ENCODE results near the gene SLC25A29. TPM values are rescaled to one million over a fixed set of nuclear protein-coding genes. Genes with fewer than 3 reads are reported as not detected.
A peak's percentile ranks its signal among the peaks of the same experiment; 100 is the strongest.

The SLC25A29 gene
- total RNA-seq, 2 donors from 2014 or later: 234 to 263 TPM

DNA sequence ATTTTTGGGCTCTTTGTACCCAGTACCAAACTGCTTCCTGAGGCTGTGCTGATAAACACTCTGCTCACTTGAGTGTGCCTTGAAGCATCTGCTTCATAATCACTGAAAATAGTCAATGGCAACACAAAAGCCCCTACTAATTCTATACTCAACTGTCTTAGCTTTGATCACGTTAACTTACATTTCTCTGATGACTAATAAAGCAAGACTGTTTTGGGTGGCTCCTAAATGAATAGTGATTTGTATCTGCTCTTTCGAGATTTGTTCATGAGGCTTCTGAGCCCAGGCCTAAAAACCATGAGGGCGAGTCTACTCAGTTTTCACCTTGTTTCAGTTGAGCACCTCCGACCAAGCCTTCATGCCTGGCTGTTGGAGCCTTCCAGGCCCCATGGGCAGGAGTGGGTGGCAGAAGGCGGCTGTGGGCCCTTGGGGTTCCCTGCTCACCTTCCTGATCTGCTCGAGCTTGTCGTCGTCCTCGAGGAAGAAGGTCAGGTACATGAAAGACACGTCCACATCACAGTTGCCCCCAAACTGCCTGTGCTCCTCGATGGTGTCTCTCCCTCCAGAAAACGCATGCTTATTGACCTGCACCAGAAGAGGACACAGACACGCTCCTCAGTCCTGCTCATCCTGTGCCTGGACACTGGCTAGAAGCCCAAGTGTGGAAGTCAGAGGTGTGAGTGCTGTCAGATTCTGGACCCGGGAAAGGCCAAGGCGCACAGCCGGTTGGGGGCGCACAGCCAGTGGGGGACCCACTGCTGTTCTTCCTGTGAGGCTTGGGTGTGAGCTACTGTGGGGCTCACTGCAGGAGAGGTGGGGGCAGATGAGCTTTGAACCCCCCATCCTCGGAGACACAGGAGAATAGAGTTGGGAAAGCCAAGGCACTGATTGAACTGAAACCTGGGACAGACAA lies 30.6 kb upstream of the SLC25A29 start:
- no peak overlapping the region for H3K27ac ChIP-seq (ENCODE audit: low read depth, low read length)
- H3K4me3 ChIP-seq (ENCODE audit: low read length): no peak overlapping the region
- H3K9ac ChIP-seq (ENCODE audit: extremely low read depth, low read length, poor library complexity, severe bottlenecking): no peak overlapping the region
- no peak overlapping the region for H3K27ac Mint-ChIP-seq
- no peaks in the 10 kb centered on the region for H3K4me1 ChIP-seq (ENCODE audit: control insufficient read depth, insufficient read depth, low read length)
- 94 to 97% methylated on average over 16 to 17 of the region's 18 CpGs for WGBS, 2 experiments (ENCODE audit: insufficient coverage in 1 of 2, insufficient read length in 1 of 2)
- H3K27me3 Mint-ChIP-seq (ENCODE audit: insufficient read depth): no peaks in the 10 kb centered on the region
- no peaks in the 10 kb centered on the region for H3K27me3 ChIP-seq (ENCODE audit: control insufficient read depth, insufficient read depth, low read length, poor library complexity, severe bottlenecking)
- peaks cover 62% of the 10 kb centered on the region for H3K36me3 Mint-ChIP-seq (ENCODE audit: low read depth)
- H3K36me3 ChIP-seq (ENCODE audit: control insufficient read depth, insufficient read depth, low read length): peaks cover 85% of the 10 kb centered on the region
- H3K9me3 ChIP-seq (ENCODE audit: control insufficient read depth, low read length): no peaks in the 10 kb centered on the region
- no peak overlapping the region for H3K4me3 Mint-ChIP-seq
- no peaks in the 10 kb centered on the region for H3K4me1 Mint-ChIP-seq
- DNase-seq: no peak
- TF ChIP-seq CTCF (conservative IDR thresholded peaks at IDR 0.05): no peak
- no peaks in the 10 kb centered on the region for H3K9me3 Mint-ChIP-seq

DNA sequence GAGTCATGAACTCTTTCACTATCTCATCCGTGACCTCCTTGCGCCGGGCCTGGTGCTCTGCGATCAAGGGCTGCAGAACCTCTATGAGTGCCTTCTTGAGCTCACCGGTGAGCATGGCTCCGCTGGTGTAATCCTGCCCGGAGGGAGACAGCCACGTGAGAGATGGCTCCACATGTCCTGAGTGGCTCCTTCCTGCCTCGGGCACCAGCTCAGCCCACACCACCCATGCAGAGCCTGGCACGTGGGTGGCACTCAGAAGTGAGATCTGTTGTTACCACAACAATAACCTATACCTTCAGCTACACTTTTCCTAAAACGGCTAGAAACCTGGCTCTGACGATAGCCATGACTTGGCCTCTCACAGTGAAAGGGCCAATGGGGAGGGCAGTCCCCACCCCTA lies 28.7 kb upstream of the SLC25A29 start:
- Histone ChIP-seq H3K9ac (ENCODE audit: extremely low read depth, low read length, poor library complexity, severe bottlenecking) (no peak overlapping the region), H3K27me3 (ENCODE audit: control insufficient read depth, insufficient read depth, low read length, poor library complexity, severe bottlenecking) (no peaks in the 10 kb centered on the region), H3K27ac (ENCODE audit: low read depth, low read length) (no peak overlapping the region), H3K4me3 (ENCODE audit: low read length) (no peak overlapping the region), H3K4me1 (ENCODE audit: control insufficient read depth, insufficient read depth, low read length) (no peaks in the 10 kb centered on the region), H3K36me3 (ENCODE audit: control insufficient read depth, insufficient read depth, low read length) (peaks cover 65% of the 10 kb centered on the region), H3K9me3 (ENCODE audit: control insufficient read depth, low read length) (no peaks in the 10 kb centered on the region)
- Mint-ChIP-seq H3K27ac (no peak overlapping the region), H3K4me3 (no peak overlapping the region), H3K9me3 (no peaks in the 10 kb centered on the region), H3K27me3 (ENCODE audit: insufficient read depth) (no peaks in the 10 kb centered on the region), H3K36me3 (ENCODE audit: low read depth) (peaks cover 44% of the 10 kb centered on the region), H3K4me1 (no peaks in the 10 kb centered on the region)
- TF ChIP-seq CTCF (conservative IDR thresholded peaks at IDR 0.05): no peak
- DNase-seq: no peak
- WGBS, 2 experiments (ENCODE audit: insufficient coverage in 1 of 2, insufficient read length in 1 of 2): 94 to 97% methylated on average over 6 to 12 of the region's 12 CpGs

DNA sequence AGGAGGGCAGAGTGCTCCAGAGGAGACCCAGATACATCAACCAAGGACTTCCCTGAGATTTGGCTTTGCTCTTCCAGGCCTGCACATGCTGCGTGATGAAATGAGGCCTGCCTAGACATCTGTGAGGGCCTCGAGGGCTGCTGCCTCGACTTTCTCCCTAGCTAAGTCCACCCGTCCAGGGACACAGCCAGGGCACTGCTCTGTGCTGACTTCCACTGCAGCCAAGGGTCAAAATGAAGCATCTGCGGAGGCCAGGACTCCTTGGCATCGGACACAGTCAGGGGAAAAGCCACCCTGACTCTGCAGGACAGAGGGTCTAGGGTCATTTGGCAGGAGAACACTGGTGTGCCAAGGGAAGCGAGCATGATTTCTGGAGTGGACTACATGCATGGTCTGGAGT lies 27.6 kb upstream of the SLC25A29 start:
- WGBS, 2 experiments (ENCODE audit: insufficient coverage in 1 of 2, insufficient read length in 1 of 2): 95 to 96% methylated on average over 6 to 7 of the region's 7 CpGs
- Mint-ChIP-seq H3K9me3 (no peaks in the 10 kb centered on the region), H3K36me3 (ENCODE audit: low read depth) (peaks cover 40% of the 10 kb centered on the region), H3K4me1 (no peaks in the 10 kb centered on the region), H3K4me3 (no peak overlapping the region), H3K27ac (peak overlapping the region; percentile 69), H3K27me3 (ENCODE audit: insufficient read depth) (no peaks in the 10 kb centered on the region)
- Histone ChIP-seq H3K4me1 (ENCODE audit: control insufficient read depth, insufficient read depth, low read length) (no peaks in the 10 kb centered on the region), H3K9me3 (ENCODE audit: control insufficient read depth, low read length) (no peaks in the 10 kb centered on the region), H3K36me3 (ENCODE audit: control insufficient read depth, insufficient read depth, low read length) (peaks cover 59% of the 10 kb centered on the region), H3K27ac (ENCODE audit: low read depth, low read length) (no peak overlapping the region), H3K27me3 (ENCODE audit: control insufficient read depth, insufficient read depth, low read length, poor library complexity, severe bottlenecking) (no peaks in the 10 kb centered on the region), H3K4me3 (ENCODE audit: low read length) (no peak overlapping the region), H3K9ac (ENCODE audit: extremely low read depth, low read length, poor library complexity, severe bottlenecking) (no peak overlapping the region)
- DNase-seq: no peak
- TF ChIP-seq CTCF (conservative IDR thresholded peaks at IDR 0.05): no peak

All from endodermal cell (in vitro differentiated cells).